ENCODE results near the gene SSBP4.

SSBP4 gene

GRCh38 chr19:18392926-18393325 lies 26.3 kb upstream of the SSBP4 start:
- Histone ChIP-seq H3K79me2 (no peaks in the 10 kb centered on the region), H2AFZ (no peak overlapping the region), H3K36me3 (ENCODE audit: control insufficient read depth, insufficient read depth, low read length) (no peaks in the 10 kb centered on the region), H3K9me3 (ENCODE audit: control insufficient read depth, low read length) (no peaks in the 10 kb centered on the region), H3K4me3 (ENCODE audit: low read depth, low read length) (no peak overlapping the region), H3K9ac (no peak overlapping the region), H3K4me2 (ENCODE audit: low read length) (no peak overlapping the region), H3K27me3 (ENCODE audit: control insufficient read depth, insufficient read depth, low read length) (no peaks in the 10 kb centered on the region), H3K4me1 (peaks cover 7% of the 10 kb centered on the region), H3K27ac (no peak overlapping the region)
- TF ChIP-seq CTCF (IDR thresholded peaks at IDR 0.05), result no peak

- H3K9ac ChIP-seq, result no peak overlapping the region
- H2AFZ ChIP-seq, result no peak overlapping the region
- no peaks in the 10 kb centered on the region for H3K79me2 ChIP-seq
- H3K27ac ChIP-seq, result no peak overlapping the region
- TF ChIP-seq CTCF (IDR thresholded peaks at IDR 0.05), result no peak
- H3K4me1 ChIP-seq, result peaks cover 5% of the 10 kb centered on the region
- no peaks in the 10 kb centered on the region for H3K9me3 ChIP-seq (ENCODE audit: control insufficient read depth, low read length)
- H3K4me3 ChIP-seq (ENCODE audit: low read depth, low read length), result no peak overlapping the region
- H3K36me3 ChIP-seq (ENCODE audit: control insufficient read depth, insufficient read depth, low read length), result no peaks in the 10 kb centered on the region
- no peak overlapping the region for H3K4me2 ChIP-seq (ENCODE audit: low read length)
- no peaks in the 10 kb centered on the region for H3K27me3 ChIP-seq (ENCODE audit: control insufficient read depth, insufficient read depth, low read length)
Observed at GRCh38 chr19:18393836-18394235, 25.4 kb upstream of the SSBP4 start.

- H2AFZ ChIP-seq, result no peak overlapping the region
Observed at GRCh38 chr19:18396471-18397241, 22.5 kb upstream of the SSBP4 start.

GRCh38 chr19:18397242-18398202 lies 21.7 kb upstream of the SSBP4 start, which contains the start of gene LRRC25:
Gene LRRC25, minus strand, starts transcription at chr19:18397622. Its CDS starts 659 bp downstream, at chr19:18396963.
- H3K4me3 ChIP-seq (ENCODE audit: low read depth, low read length), result no peak within 1 kb of the TSS
- peak within 1 kb of the TSS; percentile 4 for H3K27ac ChIP-seq
- TF ChIP-seq CTCF (IDR thresholded peaks at IDR 0.05), result no peak
- no peaks in the 10 kb centered on the region for H3K36me3 ChIP-seq (ENCODE audit: control insufficient read depth, insufficient read depth, low read length)
- peak within 1 kb of the TSS; percentile 38 for H3K4me2 ChIP-seq (ENCODE audit: low read length)
- H3K9me3 ChIP-seq (ENCODE audit: control insufficient read depth, low read length), result no peaks in the 10 kb centered on the region
- no peaks in the 10 kb centered on the region for H3K79me2 ChIP-seq
- no peak within 1 kb of the TSS for H3K9ac ChIP-seq
- peaks cover 5% of the 10 kb centered on the region for H3K4me1 ChIP-seq
- no peak within 1 kb of the TSS for H2AFZ ChIP-seq
- H3K27me3 ChIP-seq (ENCODE audit: control insufficient read depth, insufficient read depth, low read length), result no peaks in the 10 kb centered on the region

More at GRCh38 chr19:18396471-18397241, 22.5 kb upstream of the SSBP4 start:
- Histone ChIP-seq H3K4me1 (peaks cover 5% of the 10 kb centered on the region), H3K79me2 (no peaks in the 10 kb centered on the region), H3K9ac (no peak overlapping the region), H3K36me3 (ENCODE audit: control insufficient read depth, insufficient read depth, low read length) (no peaks in the 10 kb centered on the region), H3K9me3 (ENCODE audit: control insufficient read depth, low read length) (no peaks in the 10 kb centered on the region), H3K27ac (no peak overlapping the region), H3K4me3 (ENCODE audit: low read depth, low read length) (no peak overlapping the region), H3K4me2 (ENCODE audit: low read length) (peak overlapping the region; percentile 38), H3K27me3 (ENCODE audit: control insufficient read depth, insufficient read depth, low read length) (no peaks in the 10 kb centered on the region)
- TF ChIP-seq CTCF (IDR thresholded peaks at IDR 0.05), result no peak

Data from parathyroid adenoma (tissue), 2 donors.